ENCODE data around the gene TBC1D16. TPM values are rescaled to one million over a fixed set of nuclear protein-coding genes. Genes with fewer than 3 reads are reported as not detected.

TBC1D16 gene
- 1 to 10 TPM in 1 of 2 experiments, under 1 TPM in 1; 0.74 to 1.2 TPM for total RNA-seq

- POLR2A ChIA-PET: no interaction called here
- H3K4me1 Mint-ChIP-seq: peaks cover 16% of the 10 kb centered on the region
- H3K27ac Mint-ChIP-seq: peak within 1 kb of the TSS; percentile 60
- peaks cover 41% of the 10 kb centered on the region for H3K27me3 Mint-ChIP-seq
- no peaks in the 10 kb centered on the region for H3K9me3 Mint-ChIP-seq
- DNase-seq: no peak
- CTCF ChIA-PET: no interaction called here
- H3K36me3 Mint-ChIP-seq (ENCODE audit: low read depth): no peaks in the 10 kb centered on the region
- peak within 1 kb of the TSS; percentile 75 for H3K4me3 Mint-ChIP-seq
Observed at GRCh38 chr17:80035687-80035936, at the start of gene TBC1D16. Gene TBC1D16, minus strand, starts transcription at chr17:80035872. Its CDS starts 22,325 bp downstream, at chr17:80013547.

GRCh38 chr17:80084773-80085172, 49.1 kb upstream of the TBC1D16 start:
- no peak for DNase-seq
- POLR2A ChIA-PET: no interaction called here
- no peaks in the 10 kb centered on the region for H3K9me3 Mint-ChIP-seq
- no peak overlapping the region for H3K4me3 Mint-ChIP-seq
- no peaks in the 10 kb centered on the region for H3K27me3 Mint-ChIP-seq
- CTCF ChIA-PET: interaction anchor here (0.6 to 2.2 kb wide), 2 partner anchors 14 to 16 kb away, joined by 3 to 10 read pairs; partner anchors contain the start of gene GAA
- H3K27ac Mint-ChIP-seq: no peak overlapping the region
- no peaks in the 10 kb centered on the region for H3K36me3 Mint-ChIP-seq (ENCODE audit: low read depth)
- H3K4me1 Mint-ChIP-seq: peaks cover 5% of the 10 kb centered on the region

- no peaks in the 10 kb centered on the region for H3K27me3 Mint-ChIP-seq
- CTCF ChIA-PET: interaction anchor here (0.7 to 2.3 kb wide), 3 partner anchors 10 to 75 kb away, joined by 5 to 19 read pairs (median 9); partner anchors contain the start of gene GAA
- H3K9me3 Mint-ChIP-seq: no peaks in the 10 kb centered on the region
- H3K27ac Mint-ChIP-seq: no peak overlapping the region
- POLR2A ChIA-PET: no interaction called here
- peaks cover 5% of the 10 kb centered on the region for H3K4me1 Mint-ChIP-seq
- H3K4me3 Mint-ChIP-seq: no peak overlapping the region
- H3K36me3 Mint-ChIP-seq (ENCODE audit: low read depth): no peaks in the 10 kb centered on the region
- DNase-seq: no peak
Observed at GRCh38 chr17:80083136-80083661, 47.5 kb upstream of the TBC1D16 start.

- H3K4me3 Mint-ChIP-seq: no peak overlapping the region
- DNase-seq: peak; percentile 72
- POLR2A ChIA-PET: no interaction called here
- H3K27ac Mint-ChIP-seq: no peak overlapping the region
- no peaks in the 10 kb centered on the region for H3K36me3 Mint-ChIP-seq (ENCODE audit: low read depth)
- CTCF ChIA-PET: interaction anchor here (0.5 to 2.3 kb wide), 5 partner anchors 10 to 988 kb away, joined by 3 to 19 read pairs (median 5); partner anchors contain the start of gene GAA
- no peaks in the 10 kb centered on the region for H3K9me3 Mint-ChIP-seq
- H3K27me3 Mint-ChIP-seq: no peaks in the 10 kb centered on the region
- H3K4me1 Mint-ChIP-seq: peaks cover 5% of the 10 kb centered on the region
Observed at GRCh38 chr17:80082403-80083135, 46.9 kb upstream of the TBC1D16 start.

GRCh38 chr17:80081596-80081995, 45.9 kb upstream of the TBC1D16 start:
- peaks cover 5% of the 10 kb centered on the region for H3K4me1 Mint-ChIP-seq
- H3K36me3 Mint-ChIP-seq (ENCODE audit: low read depth): no peaks in the 10 kb centered on the region
- no peak overlapping the region for H3K27ac Mint-ChIP-seq
- ChIA-PET CTCF (interaction anchor here (2.0 to 2.3 kb wide), 2 partner anchors 20 to 74 kb away, joined by 9 to 19 read pairs; partner anchors contain the start of gene GAA), POLR2A (no interaction called here)
- no peaks in the 10 kb centered on the region for H3K9me3 Mint-ChIP-seq
- H3K4me3 Mint-ChIP-seq: no peak overlapping the region
- H3K27me3 Mint-ChIP-seq: no peaks in the 10 kb centered on the region
- DNase-seq: no peak

GRCh38 chr17:80080081-80080480, 44.4 kb upstream of the TBC1D16 start:
- POLR2A ChIA-PET: no interaction called here
- no peak for DNase-seq
- CTCF ChIA-PET: interaction anchor here (1.4 kb wide), 1 partner anchor 21 kb away, joined by 6 read pairs; the partner anchor contains the start of gene GAA
- Mint-ChIP-seq H3K4me1 (peaks cover 5% of the 10 kb centered on the region), H3K27me3 (no peaks in the 10 kb centered on the region), H3K9me3 (no peaks in the 10 kb centered on the region), H3K4me3 (no peak overlapping the region), H3K27ac (no peak overlapping the region), H3K36me3 (ENCODE audit: low read depth) (no peaks in the 10 kb centered on the region)

GRCh38 chr17:80072410-80072809, 36.7 kb upstream of the TBC1D16 start:
- Mint-ChIP-seq H3K27ac (no peak overlapping the region), H3K9me3 (no peaks in the 10 kb centered on the region), H3K4me1 (peaks cover 21% of the 10 kb centered on the region), H3K27me3 (no peaks in the 10 kb centered on the region), H3K36me3 (ENCODE audit: low read depth) (no peaks in the 10 kb centered on the region), H3K4me3 (no peak overlapping the region)
- ChIA-PET POLR2A (no interaction called here), CTCF (interaction anchor here (0.7 to 1.5 kb wide), 2 partner anchors 15 to 755 kb away, joined by 3 read pairs; no protein-coding TSS in a partner anchor)
- DNase-seq: no peak

GRCh38 chr17:80071116-80071841, 35.6 kb upstream of the TBC1D16 start:
- peak overlapping the region; percentile 27 for H3K27ac Mint-ChIP-seq
- no peak for DNase-seq
- no peaks in the 10 kb centered on the region for H3K9me3 Mint-ChIP-seq
- ChIA-PET CTCF (interaction anchor here (1.5 kb wide), 1 partner anchor 16 kb away, joined by 3 read pairs; no protein-coding TSS in a partner anchor), POLR2A (no interaction called here)
- H3K27me3 Mint-ChIP-seq: no peaks in the 10 kb centered on the region
- peaks cover 21% of the 10 kb centered on the region for H3K4me1 Mint-ChIP-seq
- H3K4me3 Mint-ChIP-seq: no peak overlapping the region
- H3K36me3 Mint-ChIP-seq (ENCODE audit: low read depth): no peaks in the 10 kb centered on the region

GRCh38 chr17:80070375-80071115, 34.9 kb upstream of the TBC1D16 start:
- Mint-ChIP-seq H3K36me3 (ENCODE audit: low read depth) (no peaks in the 10 kb centered on the region), H3K4me1 (peaks cover 21% of the 10 kb centered on the region), H3K4me3 (no peak overlapping the region), H3K27me3 (no peaks in the 10 kb centered on the region), H3K27ac (no peak overlapping the region), H3K9me3 (no peaks in the 10 kb centered on the region)
- ChIA-PET POLR2A (no interaction called here), CTCF (interaction anchor here (0.9 kb wide), 1 partner anchor 62 kb away, joined by 3 read pairs; no protein-coding TSS in a partner anchor)
- no peak for DNase-seq

GRCh38 chr17:80068301-80069222, 32.9 kb upstream of the TBC1D16 start:
- DNase-seq: no peak
- Mint-ChIP-seq H3K9me3 (no peaks in the 10 kb centered on the region), H3K4me3 (no peak overlapping the region), H3K4me1 (peaks cover 21% of the 10 kb centered on the region), H3K27ac (no peak overlapping the region), H3K36me3 (ENCODE audit: low read depth) (no peaks in the 10 kb centered on the region), H3K27me3 (no peaks in the 10 kb centered on the region)
- ChIA-PET POLR2A (no interaction called here), CTCF (interaction anchor here (0.6 to 1.5 kb wide), 3 partner anchors 25 to 380 kb away, joined by 4 to 5 read pairs (median 5); partner anchors contain the start of gene GAA)

- CTCF ChIA-PET: no interaction called here
- H3K27me3 Mint-ChIP-seq: no peaks in the 10 kb centered on the region
- H3K9me3 Mint-ChIP-seq: no peaks in the 10 kb centered on the region
- H3K4me3 Mint-ChIP-seq: no peak overlapping the region
- no peak for DNase-seq
- no peak overlapping the region for H3K27ac Mint-ChIP-seq
- H3K36me3 Mint-ChIP-seq (ENCODE audit: low read depth): no peaks in the 10 kb centered on the region
- H3K4me1 Mint-ChIP-seq: peaks cover 21% of the 10 kb centered on the region
- POLR2A ChIA-PET: no interaction called here
Observed at GRCh38 chr17:80067393-80067986, 31.8 kb upstream of the TBC1D16 start.

Measured in activated CD4-positive, alpha-beta T cell treated with anti-CD3 and anti-CD28 coated beads, Interleukin-2, amount 10 ng/mL, durations not matched to agents 7 days and 5 days (primary cell).